ENCODE measurements around the gene LRP11. TPM values are rescaled to one million over a fixed set of nuclear protein-coding genes. Genes with fewer than 3 reads are reported as not detected.

The LRP11 gene
- total RNA-seq, 4 donors from 2014 or later, result 15.0 to 29.1 (median 24.0) TPM

GRCh38 chr6:149815788-149816187, 48.4 kb downstream of the LRP11 start:
- no peak overlapping the region for H3K27ac ChIP-seq (replicated peaks in 1 of 4)
- intact Hi-C loops (cut with DNase I), result no loop called here
- no peaks in the 10 kb centered on the region for H3K27me3 ChIP-seq
- no peak for TF ChIP-seq EP300 (IDR thresholded peaks at IDR 0.05)
- TF ChIP-seq POLR2AphosphoS5 (IDR thresholded peaks at IDR 0.05), result no peak
- TF ChIP-seq POLR2A (IDR thresholded peaks at IDR 0.05; ENCODE audit: low read depth), result no peak
- TF ChIP-seq, protein P1, sequence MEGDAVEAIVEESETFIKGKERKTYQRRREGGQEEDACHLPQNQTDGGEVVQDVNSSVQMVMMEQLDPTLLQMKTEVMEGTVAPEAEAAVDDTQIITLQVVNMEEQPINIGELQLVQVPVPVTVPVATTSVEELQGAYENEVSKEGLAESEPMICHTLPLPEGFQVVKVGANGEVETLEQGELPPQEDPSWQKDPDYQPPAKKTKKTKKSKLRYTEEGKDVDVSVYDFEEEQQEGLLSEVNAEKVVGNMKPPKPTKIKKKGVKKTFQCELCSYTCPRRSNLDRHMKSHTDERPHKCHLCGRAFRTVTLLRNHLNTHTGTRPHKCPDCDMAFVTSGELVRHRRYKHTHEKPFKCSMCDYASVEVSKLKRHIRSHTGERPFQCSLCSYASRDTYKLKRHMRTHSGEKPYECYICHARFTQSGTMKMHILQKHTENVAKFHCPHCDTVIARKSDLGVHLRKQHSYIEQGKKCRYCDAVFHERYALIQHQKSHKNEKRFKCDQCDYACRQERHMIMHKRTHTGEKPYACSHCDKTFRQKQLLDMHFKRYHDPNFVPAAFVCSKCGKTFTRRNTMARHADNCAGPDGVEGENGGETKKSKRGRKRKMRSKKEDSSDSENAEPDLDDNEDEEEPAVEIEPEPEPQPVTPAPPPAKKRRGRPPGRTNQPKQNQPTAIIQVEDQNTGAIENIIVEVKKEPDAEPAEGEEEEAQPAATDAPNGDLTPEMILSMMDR (IDR thresholded peaks at IDR 0.05), result no peak
- H3K36me3 ChIP-seq, result peaks cover 8 to 35% (median 19%) of the 10 kb centered on the region in 4 donors
- no peaks in the 10 kb centered on the region for H3K9me3 ChIP-seq
- H3K4me1 ChIP-seq, result no peaks in the 10 kb centered on the region
- no peak for DNase-seq (ENCODE audit: extremely low spot score)
- WGBS, result 97% methylated on average over 4 of the region's 4 CpGs
- no peak overlapping the region for H3K4me3 ChIP-seq

GRCh38 chr6:149813351-149813750, 50.8 kb downstream of the LRP11 start:
- H3K27ac ChIP-seq (replicated peaks in 1 of 4), result no peak overlapping the region
- H3K9me3 ChIP-seq, result no peaks in the 10 kb centered on the region
- TF ChIP-seq EP300 (IDR thresholded peaks at IDR 0.05) (no peak), POLR2A (IDR thresholded peaks at IDR 0.05; ENCODE audit: low read depth) (no peak), POLR2AphosphoS5 (IDR thresholded peaks at IDR 0.05) (no peak)
- TF ChIP-seq, protein P1 (IDR thresholded peaks at IDR 0.05), result no peak
- H3K27me3 ChIP-seq, result no peaks in the 10 kb centered on the region
- no peak overlapping the region for H3K4me3 ChIP-seq
- no peak for DNase-seq (ENCODE audit: extremely low spot score)
- intact Hi-C loops (cut with DNase I), result no loop called here
- no peaks in the 10 kb centered on the region for H3K4me1 ChIP-seq
- WGBS, result 98% methylated on average over 3 of the region's 3 CpGs
- peaks cover 8 to 42% (median 26%) of the 10 kb centered on the region in 4 donors for H3K36me3 ChIP-seq

DNA sequence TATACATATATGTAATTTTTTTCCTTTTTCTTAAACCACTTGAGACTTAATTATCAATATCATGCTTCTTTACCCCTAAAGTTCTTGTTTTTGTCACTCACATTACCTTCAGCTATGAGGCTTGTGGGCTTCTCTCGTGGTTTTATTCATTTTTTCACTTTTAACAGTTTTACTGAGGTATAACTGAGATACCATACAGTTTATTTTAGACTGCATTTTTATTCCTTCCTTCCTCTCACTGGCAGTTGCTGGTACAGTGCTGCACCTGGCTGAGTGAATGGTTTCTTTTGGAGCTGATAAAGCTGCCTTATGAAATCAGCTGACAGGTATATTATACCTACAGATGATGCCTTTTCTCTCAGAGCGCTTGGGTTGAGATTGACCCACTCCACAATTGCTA, 54.4 kb downstream of the LRP11 start:
- intact Hi-C loops (cut with DNase I), result no loop called here
- WGBS, result 85% methylated on average over 2 of the region's 2 CpGs
- TF ChIP-seq, protein P1 (IDR thresholded peaks at IDR 0.05), result no peak
- no peak for TF ChIP-seq POLR2AphosphoS5 (IDR thresholded peaks at IDR 0.05)
- TF ChIP-seq POLR2A (IDR thresholded peaks at IDR 0.05; ENCODE audit: low read depth), result no peak
- no peak for TF ChIP-seq EP300 (IDR thresholded peaks at IDR 0.05)
- Histone ChIP-seq H3K36me3 (peaks cover 8 to 62% (median 34%) of the 10 kb centered on the region in 4 donors), H3K9me3 (no peaks in the 10 kb centered on the region), H3K27ac (replicated peaks in 1 of 4) (no peak overlapping the region), H3K4me1 (no peaks in the 10 kb centered on the region), H3K4me3 (no peak overlapping the region), H3K27me3 (no peaks in the 10 kb centered on the region)
- DNase-seq (ENCODE audit: extremely low spot score), result no peak

GRCh38 chr6:149806127-149806526, 58.0 kb downstream of the LRP11 start:
- Histone ChIP-seq H3K27ac (replicated peaks in 1 of 4) (no peak overlapping the region), H3K4me1 (no peaks in the 10 kb centered on the region), H3K4me3 (no peak overlapping the region), H3K27me3 (no peaks in the 10 kb centered on the region), H3K36me3 (peaks cover 0 to 66% (median 39%) of the 10 kb centered on the region in 4 donors), H3K9me3 (no peaks in the 10 kb centered on the region)
- no peak for DNase-seq (ENCODE audit: extremely low spot score)
- 90% methylated on average over 4 of the region's 4 CpGs for WGBS
- TF ChIP-seq POLR2AphosphoS5 (IDR thresholded peaks at IDR 0.05) (no peak), POLR2A (IDR thresholded peaks at IDR 0.05; ENCODE audit: low read depth) (no peak), EP300 (IDR thresholded peaks at IDR 0.05) (no peak)
- TF ChIP-seq, protein P1 (IDR thresholded peaks at IDR 0.05), result no peak
- intact Hi-C loops (cut with DNase I), result no loop called here

- 83% methylated on average over 3 of the region's 3 CpGs for WGBS
- DNase-seq (ENCODE audit: extremely low spot score), result no peak
- Histone ChIP-seq H3K4me1 (no peaks in the 10 kb centered on the region), H3K27ac (replicated peaks in 1 of 4) (no peak overlapping the region), H3K9me3 (no peaks in the 10 kb centered on the region), H3K36me3 (peaks cover 0 to 16% (median 8%) of the 10 kb centered on the region in 4 donors), H3K4me3 (no peak overlapping the region), H3K27me3 (no peaks in the 10 kb centered on the region)
- no peak for TF ChIP-seq POLR2AphosphoS5 (IDR thresholded peaks at IDR 0.05)
- TF ChIP-seq, protein P1 (IDR thresholded peaks at IDR 0.05), result no peak
- TF ChIP-seq EP300 (IDR thresholded peaks at IDR 0.05), result no peak
- TF ChIP-seq POLR2A (IDR thresholded peaks at IDR 0.05; ENCODE audit: low read depth), result no peak
- intact Hi-C loops (cut with DNase I), result no loop called here
Measured at GRCh38 chr6:149783551-149783950, 80.6 kb downstream of the LRP11 start.
